ENCODE results near the gene AKT1. TPM values are rescaled to one million over a fixed set of nuclear protein-coding genes. Genes with fewer than 3 reads are reported as not detected.

Gene AKT1
- polyA plus RNA-seq, 1 donor: 97.5 TPM

DNA sequence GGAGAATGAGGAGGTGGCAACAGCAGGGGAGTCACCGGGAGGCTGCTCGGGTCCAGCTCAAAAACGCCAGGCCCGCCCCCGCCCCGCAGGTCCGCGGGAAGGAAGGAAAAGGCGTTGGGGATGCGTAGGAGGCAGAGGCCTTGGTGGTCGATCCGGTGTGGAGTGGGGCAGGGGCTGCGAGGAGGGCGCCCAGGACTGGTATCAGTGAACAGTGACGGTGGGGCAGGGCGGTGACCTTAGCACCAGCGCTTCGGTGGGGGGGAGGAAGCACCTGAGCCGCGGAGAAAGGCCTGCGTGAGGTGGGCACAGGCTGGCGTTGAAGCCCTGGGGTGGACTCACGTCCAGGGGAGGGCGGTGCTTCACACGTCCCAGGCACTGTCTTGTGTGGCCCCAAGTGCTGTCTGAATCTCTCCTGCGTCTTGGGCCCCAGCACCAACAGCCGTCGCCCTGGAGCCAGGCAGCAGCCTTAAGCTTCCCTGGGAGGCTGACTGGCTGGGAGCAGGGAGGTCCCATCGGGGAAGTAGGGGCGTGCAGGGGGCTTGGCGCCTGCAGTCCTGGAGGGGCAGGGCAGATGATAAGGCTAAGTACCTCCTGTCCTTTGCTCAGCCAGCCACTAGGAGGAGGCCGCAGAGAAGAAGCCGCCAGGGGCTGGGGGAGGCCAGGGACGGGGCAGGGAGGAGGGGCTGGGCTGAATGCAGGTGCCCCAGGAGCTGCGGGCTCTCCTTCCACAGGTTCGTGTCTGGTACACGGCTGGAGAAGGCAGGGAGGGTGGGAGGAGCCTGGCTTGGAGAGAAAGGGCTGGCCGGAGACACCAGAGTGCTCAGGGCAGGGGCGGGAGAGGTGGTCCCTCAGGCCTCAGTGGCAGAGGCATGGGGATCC lies 31.9 kb upstream of the AKT1 start:
- Histone ChIP-seq H3K36me3 (ENCODE audit: control insufficient read depth, insufficient read depth, low read length) (no peaks in the 10 kb centered on the region), H3K27me3 (ENCODE audit: control insufficient read depth, insufficient read depth, low read length) (peaks cover 9% of the 10 kb centered on the region), H3K27ac (ENCODE audit: low read length) (peak overlapping the region; percentile 98), H3K4me3 (ENCODE audit: low read length) (peak overlapping the region; percentile 63), H3K9me3 (ENCODE audit: control insufficient read depth, low read depth, low read length) (peaks cover 10% of the 10 kb centered on the region), H3K4me1 (ENCODE audit: control insufficient read depth, insufficient read depth, low read length) (peaks cover 8% of the 10 kb centered on the region)
- WGBS (ENCODE audit: insufficient coverage, low lambda C conversion rate): no CpG with 5 or more reads among the region's 39 CpGs
- DNase-seq: peak; percentile 66 to 86

DNA sequence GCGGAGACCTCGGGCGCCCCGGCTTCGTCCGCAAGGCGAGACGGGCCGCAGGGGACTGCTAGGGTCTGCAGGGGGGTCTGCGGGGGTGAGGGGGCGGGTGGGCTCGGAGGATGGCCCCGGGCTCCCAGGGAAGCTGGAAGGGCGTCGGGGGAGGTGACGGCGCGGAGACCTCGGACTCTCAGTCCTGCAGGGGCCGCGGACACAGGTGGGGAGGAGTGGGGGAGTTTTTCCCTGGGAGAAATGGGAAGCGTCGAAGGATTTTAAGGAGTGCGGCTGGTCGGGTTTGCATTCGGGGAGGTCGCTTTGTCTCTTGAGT lies 31.3 kb upstream of the AKT1 start:
- H3K4me1 ChIP-seq (ENCODE audit: control insufficient read depth, insufficient read depth, low read length): peaks cover 8% of the 10 kb centered on the region
- H3K27me3 ChIP-seq (ENCODE audit: control insufficient read depth, insufficient read depth, low read length): peaks cover 9% of the 10 kb centered on the region
- H3K4me3 ChIP-seq (ENCODE audit: low read length): peak overlapping the region; percentile 63
- no CpG with 5 or more reads among the region's 27 CpGs for WGBS (ENCODE audit: insufficient coverage, low lambda C conversion rate)
- no peaks in the 10 kb centered on the region for H3K36me3 ChIP-seq (ENCODE audit: control insufficient read depth, insufficient read depth, low read length)
- H3K9me3 ChIP-seq (ENCODE audit: control insufficient read depth, low read depth, low read length): peaks cover 10% of the 10 kb centered on the region
- peak overlapping the region; percentile 98 for H3K27ac ChIP-seq (ENCODE audit: low read length)
- DNase-seq: no peak

- H3K27ac ChIP-seq (ENCODE audit: low read length): peak overlapping the region; percentile 98
- H3K27me3 ChIP-seq (ENCODE audit: control insufficient read depth, insufficient read depth, low read length): peaks cover 9% of the 10 kb centered on the region
- H3K36me3 ChIP-seq (ENCODE audit: control insufficient read depth, insufficient read depth, low read length): no peaks in the 10 kb centered on the region
- peak; percentile 82 to 88 for DNase-seq
- peaks cover 8% of the 10 kb centered on the region for H3K4me1 ChIP-seq (ENCODE audit: control insufficient read depth, insufficient read depth, low read length)
- no CpG with 5 or more reads among the region's 54 CpGs for whole genome bisulfite sequencing (ENCODE audit: insufficient coverage, low lambda C conversion rate)
- H3K9me3 ChIP-seq (ENCODE audit: control insufficient read depth, low read depth, low read length): peaks cover 10% of the 10 kb centered on the region
- H3K4me3 ChIP-seq (ENCODE audit: low read length): peak overlapping the region; percentile 63
Observed at GRCh38 chr14:104826189-104826860, 30.8 kb upstream of the AKT1 start.

DNA sequence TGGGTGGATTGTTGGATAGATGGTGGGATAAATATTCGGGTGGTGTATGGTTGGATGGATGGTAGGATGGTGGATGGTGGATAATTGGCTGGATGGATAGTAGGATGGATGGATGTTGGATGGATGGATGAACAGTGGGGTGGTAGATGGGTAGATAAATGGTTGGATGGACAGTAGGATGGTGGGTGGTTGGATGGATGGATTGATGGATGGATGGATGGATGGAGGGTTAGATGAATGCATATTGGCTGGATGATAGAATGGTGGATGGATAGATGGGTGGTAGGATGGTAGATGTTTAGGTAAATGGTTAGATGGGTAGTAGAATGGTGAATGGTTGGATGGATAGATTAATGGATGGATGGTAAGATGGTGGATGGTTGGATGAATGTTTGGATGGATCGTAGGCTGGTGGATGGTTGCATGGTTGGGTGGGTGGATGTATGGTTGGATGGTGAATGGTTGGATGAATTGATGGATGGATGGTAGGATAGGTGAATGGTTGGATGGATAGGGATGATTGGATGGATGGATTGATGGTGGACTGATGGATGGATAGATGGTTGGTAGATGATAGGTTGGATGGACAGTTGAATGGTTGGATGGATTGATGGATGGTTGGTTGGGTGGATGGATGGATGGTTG lies 28.9 kb upstream of the AKT1 start:
- Histone ChIP-seq H3K4me1 (ENCODE audit: control insufficient read depth, insufficient read depth, low read length) (peaks cover 8% of the 10 kb centered on the region), H3K4me3 (ENCODE audit: low read length) (no peak overlapping the region), H3K36me3 (ENCODE audit: control insufficient read depth, insufficient read depth, low read length) (no peaks in the 10 kb centered on the region), H3K27ac (ENCODE audit: low read length) (no peak overlapping the region), H3K9me3 (ENCODE audit: control insufficient read depth, low read depth, low read length) (peaks cover 10% of the 10 kb centered on the region), H3K27me3 (ENCODE audit: control insufficient read depth, insufficient read depth, low read length) (peaks cover 9% of the 10 kb centered on the region)
- WGBS (ENCODE audit: insufficient coverage, low lambda C conversion rate): 100% methylated on average over 1 of the region's 2 CpGs
- no peak for DNase-seq

GRCh38 chr14:104822821-104823615 lies 27.5 kb upstream of the AKT1 start:
- Histone ChIP-seq H3K4me3 (ENCODE audit: low read length) (no peak overlapping the region), H3K36me3 (ENCODE audit: control insufficient read depth, insufficient read depth, low read length) (no peaks in the 10 kb centered on the region), H3K9me3 (ENCODE audit: control insufficient read depth, low read depth, low read length) (peaks cover 14% of the 10 kb centered on the region), H3K4me1 (ENCODE audit: control insufficient read depth, insufficient read depth, low read length) (peaks cover 8% of the 10 kb centered on the region), H3K27me3 (ENCODE audit: control insufficient read depth, insufficient read depth, low read length) (peaks cover 9% of the 10 kb centered on the region), H3K27ac (ENCODE audit: low read length) (no peak overlapping the region)
- WGBS (ENCODE audit: insufficient coverage, low lambda C conversion rate): no CpG with 5 or more reads among the region's 22 CpGs
- DNase-seq: no peak

- no peak for DNase-seq
- Histone ChIP-seq H3K27me3 (ENCODE audit: control insufficient read depth, insufficient read depth, low read length) (peaks cover 9% of the 10 kb centered on the region), H3K36me3 (ENCODE audit: control insufficient read depth, insufficient read depth, low read length) (no peaks in the 10 kb centered on the region), H3K4me1 (ENCODE audit: control insufficient read depth, insufficient read depth, low read length) (peaks cover 3% of the 10 kb centered on the region), H3K4me3 (ENCODE audit: low read length) (no peak overlapping the region), H3K9me3 (ENCODE audit: control insufficient read depth, low read depth, low read length) (peaks cover 14% of the 10 kb centered on the region), H3K27ac (ENCODE audit: low read length) (no peak overlapping the region)
- no CpG with 5 or more reads among the region's 27 CpGs for WGBS (ENCODE audit: insufficient coverage, low lambda C conversion rate)
Observed at GRCh38 chr14:104821971-104822608, 26.5 kb upstream of the AKT1 start.

GRCh38 chr14:104821229-104821945 lies 25.8 kb upstream of the AKT1 start:
- Histone ChIP-seq H3K36me3 (ENCODE audit: control insufficient read depth, insufficient read depth, low read length) (no peaks in the 10 kb centered on the region), H3K9me3 (ENCODE audit: control insufficient read depth, low read depth, low read length) (peaks cover 14% of the 10 kb centered on the region), H3K27me3 (ENCODE audit: control insufficient read depth, insufficient read depth, low read length) (peaks cover 9% of the 10 kb centered on the region), H3K4me1 (ENCODE audit: control insufficient read depth, insufficient read depth, low read length) (peaks cover 7% of the 10 kb centered on the region), H3K27ac (ENCODE audit: low read length) (no peak overlapping the region), H3K4me3 (ENCODE audit: low read length) (no peak overlapping the region)
- no peak for DNase-seq
- WGBS (ENCODE audit: insufficient coverage, low lambda C conversion rate): no CpG with 5 or more reads among the region's 23 CpGs

DNA sequence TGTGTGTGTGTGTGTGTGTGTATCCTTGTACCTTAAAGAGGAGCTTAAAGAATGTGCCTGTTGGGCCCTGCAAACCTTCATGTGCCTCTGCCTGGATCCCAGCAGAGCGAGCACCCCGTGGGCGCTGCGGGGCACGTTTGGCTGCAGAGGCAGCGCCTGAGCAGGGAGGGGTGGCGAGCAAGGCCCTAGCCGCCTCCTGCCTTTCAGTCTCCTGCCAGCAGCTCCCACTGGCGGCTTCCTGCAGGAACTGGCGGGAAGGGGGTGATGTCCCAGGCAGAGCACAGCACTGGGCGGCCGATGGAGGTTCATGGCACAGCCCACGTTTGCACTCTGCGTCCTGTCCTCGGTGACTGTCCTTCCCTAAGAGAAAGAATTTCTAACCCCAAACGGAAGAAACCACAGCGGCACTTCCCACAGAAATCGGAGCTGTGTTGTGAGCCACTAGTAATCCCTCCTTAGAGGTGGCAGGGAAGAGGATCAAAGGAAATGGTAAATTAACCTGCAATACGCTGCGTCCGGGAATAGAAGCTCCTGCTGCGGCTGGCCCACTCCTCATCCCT lies 25.2 kb upstream of the AKT1 start:
- H3K27me3 ChIP-seq (ENCODE audit: control insufficient read depth, insufficient read depth, low read length): peaks cover 6% of the 10 kb centered on the region
- H3K4me3 ChIP-seq (ENCODE audit: low read length): no peak overlapping the region
- peaks cover 14% of the 10 kb centered on the region for H3K9me3 ChIP-seq (ENCODE audit: control insufficient read depth, low read depth, low read length)
- peaks cover 8% of the 10 kb centered on the region for H3K4me1 ChIP-seq (ENCODE audit: control insufficient read depth, insufficient read depth, low read length)
- no peaks in the 10 kb centered on the region for H3K36me3 ChIP-seq (ENCODE audit: control insufficient read depth, insufficient read depth, low read length)
- peak; percentile 45 to 63 for DNase-seq
- H3K27ac ChIP-seq (ENCODE audit: low read length): no peak overlapping the region
- no CpG with 5 or more reads among the region's 22 CpGs for WGBS (ENCODE audit: insufficient coverage, low lambda C conversion rate)

GRCh38 chr14:104819361-104819781 lies 23.8 kb upstream of the AKT1 start:
- peaks cover 7% of the 10 kb centered on the region for H3K9me3 ChIP-seq (ENCODE audit: control insufficient read depth, low read depth, low read length)
- no CpG with 5 or more reads among the region's 12 CpGs for WGBS (ENCODE audit: insufficient coverage, low lambda C conversion rate)
- H3K27me3 ChIP-seq (ENCODE audit: control insufficient read depth, insufficient read depth, low read length): no peaks in the 10 kb centered on the region
- H3K27ac ChIP-seq (ENCODE audit: low read length): no peak overlapping the region
- H3K4me1 ChIP-seq (ENCODE audit: control insufficient read depth, insufficient read depth, low read length): peaks cover 8% of the 10 kb centered on the region
- no peaks in the 10 kb centered on the region for H3K36me3 ChIP-seq (ENCODE audit: control insufficient read depth, insufficient read depth, low read length)
- H3K4me3 ChIP-seq (ENCODE audit: low read length): no peak overlapping the region
- DNase-seq: no peak

Measured in large intestine (tissue), 3 donors.